ENCODE data around the gene ELN.

GRCh38 chr7:74058486-74058885 is 30.5 kb downstream of the ELN start:
- TF ChIP-seq, protein P1, sequence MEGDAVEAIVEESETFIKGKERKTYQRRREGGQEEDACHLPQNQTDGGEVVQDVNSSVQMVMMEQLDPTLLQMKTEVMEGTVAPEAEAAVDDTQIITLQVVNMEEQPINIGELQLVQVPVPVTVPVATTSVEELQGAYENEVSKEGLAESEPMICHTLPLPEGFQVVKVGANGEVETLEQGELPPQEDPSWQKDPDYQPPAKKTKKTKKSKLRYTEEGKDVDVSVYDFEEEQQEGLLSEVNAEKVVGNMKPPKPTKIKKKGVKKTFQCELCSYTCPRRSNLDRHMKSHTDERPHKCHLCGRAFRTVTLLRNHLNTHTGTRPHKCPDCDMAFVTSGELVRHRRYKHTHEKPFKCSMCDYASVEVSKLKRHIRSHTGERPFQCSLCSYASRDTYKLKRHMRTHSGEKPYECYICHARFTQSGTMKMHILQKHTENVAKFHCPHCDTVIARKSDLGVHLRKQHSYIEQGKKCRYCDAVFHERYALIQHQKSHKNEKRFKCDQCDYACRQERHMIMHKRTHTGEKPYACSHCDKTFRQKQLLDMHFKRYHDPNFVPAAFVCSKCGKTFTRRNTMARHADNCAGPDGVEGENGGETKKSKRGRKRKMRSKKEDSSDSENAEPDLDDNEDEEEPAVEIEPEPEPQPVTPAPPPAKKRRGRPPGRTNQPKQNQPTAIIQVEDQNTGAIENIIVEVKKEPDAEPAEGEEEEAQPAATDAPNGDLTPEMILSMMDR (IDR thresholded peaks at IDR 0.05; ENCODE audit: low read depth, low read length, poor library complexity, severe bottlenecking) = no peak
- no peak for TF ChIP-seq EZH2phosphoT487 (IDR thresholded peaks at IDR 0.05; ENCODE audit: borderline replicate concordance, low read length)
